ENCODE measurements around the gene TYROBP. TPM values are rescaled to one million over a fixed set of nuclear protein-coding genes. Genes with fewer than 3 reads are reported as not detected.
A peak's percentile ranks its signal among the peaks of the same experiment; 100 is the strongest.
"Not testable (repeated sequence)": the region's sequence is repeated elsewhere in the genome, so short reads cannot be mapped to it uniquely, and the experiment has no call there.

The TYROBP gene
- total and polyA plus RNA-seq, 2 of the 4 experiments (the other 2 are of a cell fraction): not detected

DNA sequence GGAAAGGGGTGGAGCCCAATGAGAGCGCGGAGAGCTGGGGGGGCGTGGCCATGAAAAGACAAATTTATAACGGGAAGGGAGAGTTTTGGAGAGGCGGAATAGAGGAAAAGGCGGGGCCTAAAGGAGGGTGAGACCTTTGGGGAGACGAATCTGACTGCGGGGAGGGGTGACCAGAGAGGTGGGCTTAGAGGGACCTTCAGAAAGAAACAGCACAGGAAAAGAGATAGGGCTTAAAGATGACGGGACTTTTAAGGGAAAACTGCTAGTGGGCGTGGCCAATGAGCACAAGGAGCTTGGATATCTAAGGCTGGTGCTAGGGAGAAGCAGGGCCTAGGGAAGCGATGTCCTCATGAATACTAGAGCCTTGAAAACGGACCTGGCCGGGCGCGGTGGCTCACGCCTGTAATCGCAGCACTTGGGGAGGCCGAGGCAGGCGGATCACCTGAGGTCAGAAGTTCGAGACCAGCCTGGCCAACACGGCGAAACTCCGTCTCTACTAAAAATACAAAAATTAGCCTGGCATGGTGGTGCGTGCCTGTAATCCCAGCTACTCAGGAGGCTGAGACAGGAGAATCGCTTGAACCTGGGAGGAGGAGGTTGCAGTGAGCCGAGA, 37.9 kb downstream of the TYROBP start:
- H4K5ac ChIP-seq (ENCODE audit: low read depth, low read length); H4K8ac ChIP-seq (ENCODE audit: low read depth in 2 of 2, low read length in 2 of 2); H3K9me1 ChIP-seq (ENCODE audit: insufficient read depth, low read length); H3K4me2 ChIP-seq (ENCODE audit: low read depth, low read length); H3K4ac ChIP-seq (ENCODE audit: low read depth, low read length); H3K14ac ChIP-seq (replicated peaks; ENCODE audit: low read depth, low read length); H2BK5ac ChIP-seq (ENCODE audit: low read depth, low read length, poor library complexity, severe bottlenecking); H3K4me1 ChIP-seq (ENCODE audit: control insufficient read depth, insufficient read depth, low read length); H4K91ac ChIP-seq (ENCODE audit: insufficient read depth, low read depth, low read length); H3K36me3 ChIP-seq (ENCODE audit: control insufficient read depth, insufficient read depth, low read length); dilution Hi-C loops (cut with HindIII; ENCODE audit: low sequenced_read_pairs, unreplicated experiment); intact Hi-C loops (cut with micrococcal nuclease); H3K4me3 ChIP-seq (ENCODE audit: insufficient read depth, low read depth, low read length); H2BK20ac ChIP-seq (ENCODE audit: low read depth, low read length); H3K23ac ChIP-seq (ENCODE audit: low read depth, low read length); H3K9ac ChIP-seq (ENCODE audit: low read depth, low read length); H2BK15ac ChIP-seq (ENCODE audit: low read depth, low read length); H3K9me3 ChIP-seq (ENCODE audit: control insufficient read depth, insufficient read depth, low read length); POLR2A ChIA-PET (ENCODE audit: unreplicated experiment); BruUV-seq (replicated peaks); DNase-seq; in situ Hi-C loops (cut with MboI; ENCODE audit: low sequenced_read_pairs); H2AK9ac ChIP-seq (replicated peaks; ENCODE audit: low read depth, low read length, poor library complexity); H3K79me1 ChIP-seq (ENCODE audit: low read depth in 1 of 2, low read length in 2 of 2); H3K56ac ChIP-seq (ENCODE audit: extremely low read depth, insufficient read depth, low read length); H2BK120ac ChIP-seq (ENCODE audit: low read depth, low read length); H3K18ac ChIP-seq (ENCODE audit: low read depth, low read length); ATAC-seq (ENCODE audit: low read depth); H4K20me1 ChIP-seq (ENCODE audit: insufficient read depth, low read length); H2AK5ac ChIP-seq (ENCODE audit: low read depth, low read length); H3K27ac ChIP-seq (ENCODE audit: insufficient read depth, low read length): not testable (repeated sequence)
- WGBS, 2 experiments (ENCODE audit: extremely low coverage in 2 of 2, insufficient read length in 1 of 2): 29% methylated on average over 17 of the region's 26 CpGs; no CpG with 5 or more reads in 1 of the 2 experiments
- Histone ChIP-seq H3K27me3 (ENCODE audit: control insufficient read depth, insufficient read depth, low read length) (peaks cover 12% of the 10 kb centered on the region), H2AFZ (replicated peaks; ENCODE audit: low read length, poor library complexity) (peak overlapping the region; percentile 85)
- CTCF ChIA-PET: interaction anchor here (0.7 kb wide), 1 partner anchor 352 kb away, joined by 3 read pairs; no protein-coding TSS in a partner anchor
